ENCODE data around the gene TMEM205. TPM values are rescaled to one million over a fixed set of nuclear protein-coding genes. Genes with fewer than 3 reads are reported as not detected.

Gene TMEM205
- total and polyA plus RNA-seq, 2 of the 13 experiments (the other 11 are each of a cell fraction or from before 2014, with no cell fraction given) = 45.5 to 98.7 TPM

GRCh38 chr19:11324079-11324661 is 21.9 kb downstream of the TMEM205 start (continued):
- TF ChIP-seq, protein P1, sequence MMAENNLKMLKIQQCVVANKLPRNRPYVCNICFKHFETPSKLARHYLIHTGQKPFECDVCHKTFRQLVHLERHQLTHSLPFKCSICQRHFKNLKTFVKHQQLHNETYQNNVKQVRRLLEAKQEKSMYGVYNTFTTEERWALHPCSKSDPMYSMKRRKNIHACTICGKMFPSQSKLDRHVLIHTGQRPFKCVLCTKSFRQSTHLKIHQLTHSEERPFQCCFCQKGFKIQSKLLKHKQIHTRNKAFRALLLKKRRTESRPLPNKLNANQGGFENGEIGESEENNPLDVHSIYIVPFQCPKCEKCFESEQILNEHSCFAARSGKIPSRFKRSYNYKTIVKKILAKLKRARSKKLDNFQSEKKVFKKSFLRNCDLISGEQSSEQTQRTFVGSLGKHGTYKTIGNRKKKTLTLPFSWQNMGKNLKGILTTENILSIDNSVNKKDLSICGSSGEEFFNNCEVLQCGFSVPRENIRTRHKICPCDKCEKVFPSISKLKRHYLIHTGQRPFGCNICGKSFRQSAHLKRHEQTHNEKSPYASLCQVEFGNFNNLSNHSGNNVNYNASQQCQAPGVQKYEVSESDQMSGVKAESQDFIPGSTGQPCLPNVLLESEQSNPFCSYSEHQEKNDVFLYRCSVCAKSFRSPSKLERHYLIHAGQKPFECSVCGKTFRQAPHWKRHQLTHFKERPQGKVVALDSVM (CRISPR knock-in tag; IDR thresholded peaks at IDR 0.05) = peak; percentile 40; the same call in 1 of the 2 replicates
- TF ChIP-seq ZNF317 (CRISPR knock-in tag; IDR thresholded peaks at IDR 0.05) (0 out of 2 replicates have a peak, but pooled peaks have one; percentile 46), ZNF414 (CRISPR knock-in tag; IDR thresholded peaks at IDR 0.05) (no peak), NR2C2 (CRISPR knock-in tag; IDR thresholded peaks at IDR 0.05; ENCODE audit: borderline replicate concordance) (peak; percentile 58; the same call in 1 of the 2 replicates), IRF1 (CRISPR knock-in tag; IDR thresholded peaks at IDR 0.05; ENCODE audit: low read depth) (no peak), FOXO1 (CRISPR knock-in tag; IDR thresholded peaks at IDR 0.05) (peak; percentile 29; the same call in 1 of the 2 replicates), ADNP (CRISPR knock-in tag; IDR thresholded peaks at IDR 0.05) (no peak), HOXD1 (CRISPR knock-in tag; IDR thresholded peaks at IDR 0.05) (no peak), ZNF674 (CRISPR knock-in tag; IDR thresholded peaks at IDR 0.05; ENCODE audit: low read depth) (no peak), KLF15 (CRISPR knock-in tag; IDR thresholded peaks at IDR 0.05; ENCODE audit: borderline replicate concordance) (no peak), ZNF672 (CRISPR knock-in tag; IDR thresholded peaks at IDR 0.05) (no peak), ZFP91 (CRISPR knock-in tag; IDR thresholded peaks at IDR 0.05; ENCODE audit: borderline replicate concordance) (0 out of 2 replicates have a peak, but pooled peaks have one; percentile 43), KDM1A (CRISPR knock-in tag; IDR thresholded peaks at IDR 0.05) (peak; percentile 15; the same call in 1 of the 2 replicates), SMARCE1 (IDR thresholded peaks at IDR 0.05; ENCODE audit: borderline replicate concordance) (no peak), KDM4B (CRISPR knock-in tag; IDR thresholded peaks at IDR 0.05) (0 out of 2 replicates have a peak, but pooled peaks have one; percentile 37)
- TF ChIP-seq, protein P2, sequence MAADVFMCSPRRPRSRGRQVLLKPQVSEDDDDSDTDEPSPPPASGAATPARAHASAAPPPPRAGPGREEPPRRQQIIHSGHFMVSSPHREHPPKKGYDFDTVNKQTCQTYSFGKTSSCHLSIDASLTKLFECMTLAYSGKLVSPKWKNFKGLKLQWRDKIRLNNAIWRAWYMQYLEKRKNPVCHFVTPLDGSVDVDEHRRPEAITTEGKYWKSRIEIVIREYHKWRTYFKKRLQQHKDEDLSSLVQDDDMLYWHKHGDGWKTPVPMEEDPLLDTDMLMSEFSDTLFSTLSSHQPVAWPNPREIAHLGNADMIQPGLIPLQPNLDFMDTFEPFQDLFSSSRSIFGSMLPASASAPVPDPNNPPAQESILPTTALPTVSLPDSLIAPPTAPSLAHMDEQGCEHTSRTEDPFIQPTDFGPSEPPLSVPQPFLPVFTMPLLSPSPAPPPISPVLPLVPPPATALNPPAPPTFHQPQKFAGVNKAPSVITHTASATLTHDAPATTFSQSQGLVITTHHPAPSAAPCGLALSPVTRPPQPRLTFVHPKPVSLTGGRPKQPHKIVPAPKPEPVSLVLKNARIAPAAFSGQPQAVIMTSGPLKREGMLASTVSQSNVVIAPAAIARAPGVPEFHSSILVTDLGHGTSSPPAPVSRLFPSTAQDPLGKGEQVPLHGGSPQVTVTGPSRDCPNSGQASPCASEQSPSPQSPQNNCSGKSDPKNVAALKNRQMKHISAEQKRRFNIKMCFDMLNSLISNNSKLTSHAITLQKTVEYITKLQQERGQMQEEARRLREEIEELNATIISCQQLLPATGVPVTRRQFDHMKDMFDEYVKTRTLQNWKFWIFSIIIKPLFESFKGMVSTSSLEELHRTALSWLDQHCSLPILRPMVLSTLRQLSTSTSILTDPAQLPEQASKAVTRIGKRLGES (CRISPR knock-in tag; IDR thresholded peaks at IDR 0.05; ENCODE audit: borderline replicate concordance) = no peak
- TF ChIP-seq, protein P3, sequence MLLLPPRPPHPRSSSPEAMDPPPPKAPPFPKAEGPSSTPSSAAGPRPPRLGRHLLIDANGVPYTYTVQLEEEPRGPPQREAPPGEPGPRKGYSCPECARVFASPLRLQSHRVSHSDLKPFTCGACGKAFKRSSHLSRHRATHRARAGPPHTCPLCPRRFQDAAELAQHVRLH (CRISPR knock-in tag; IDR thresholded peaks at IDR 0.05; ENCODE audit: borderline replicate concordance, low read depth) = no peak
- TF ChIP-seq, protein P4, sequence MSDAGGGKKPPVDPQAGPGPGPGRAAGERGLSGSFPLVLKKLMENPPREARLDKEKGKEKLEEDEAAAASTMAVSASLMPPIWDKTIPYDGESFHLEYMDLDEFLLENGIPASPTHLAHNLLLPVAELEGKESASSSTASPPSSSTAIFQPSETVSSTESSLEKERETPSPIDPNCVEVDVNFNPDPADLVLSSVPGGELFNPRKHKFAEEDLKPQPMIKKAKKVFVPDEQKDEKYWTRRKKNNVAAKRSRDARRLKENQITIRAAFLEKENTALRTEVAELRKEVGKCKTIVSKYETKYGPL (CRISPR knock-in tag; IDR thresholded peaks at IDR 0.05) = no peak
- TF ChIP-seq, protein P5, sequence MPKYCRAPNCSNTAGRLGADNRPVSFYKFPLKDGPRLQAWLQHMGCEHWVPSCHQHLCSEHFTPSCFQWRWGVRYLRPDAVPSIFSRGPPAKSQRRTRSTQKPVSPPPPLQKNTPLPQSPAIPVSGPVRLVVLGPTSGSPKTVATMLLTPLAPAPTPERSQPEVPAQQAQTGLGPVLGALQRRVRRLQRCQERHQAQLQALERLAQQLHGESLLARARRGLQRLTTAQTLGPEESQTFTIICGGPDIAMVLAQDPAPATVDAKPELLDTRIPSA (CRISPR knock-in tag; IDR thresholded peaks at IDR 0.05; ENCODE audit: borderline replicate concordance) = no peak
